ENCODE results near the gene ANKFY1. TPM values are rescaled to one million over a fixed set of nuclear protein-coding genes. Genes with fewer than 3 reads are reported as not detected.
A peak's percentile ranks its signal among the peaks of the same experiment; 100 is the strongest.

ANKFY1 gene
- total RNA-seq, 1 experiment from 2014 or later = 46.8 TPM

DNA sequence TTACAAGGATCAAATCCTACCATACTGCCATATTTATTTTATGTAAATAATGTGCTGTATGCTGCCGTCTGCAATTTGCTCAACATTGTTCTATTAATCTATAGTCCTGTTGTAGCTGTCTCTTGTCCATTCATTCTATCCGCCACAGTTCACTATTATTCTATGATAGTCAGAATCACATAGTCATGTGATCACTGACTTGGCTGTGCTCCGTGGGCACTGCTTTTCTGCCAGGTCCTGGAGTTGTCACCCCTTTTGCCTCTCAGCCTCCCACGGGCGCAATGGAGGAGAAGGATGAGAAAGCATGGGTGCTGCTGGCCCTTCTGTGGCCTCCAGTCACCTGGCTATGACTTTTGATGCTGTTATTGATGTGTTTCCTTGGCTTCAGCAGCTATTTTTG, 37.3 kb upstream of the ANKFY1 start (continued):
- TF ChIP-seq, protein P1, sequence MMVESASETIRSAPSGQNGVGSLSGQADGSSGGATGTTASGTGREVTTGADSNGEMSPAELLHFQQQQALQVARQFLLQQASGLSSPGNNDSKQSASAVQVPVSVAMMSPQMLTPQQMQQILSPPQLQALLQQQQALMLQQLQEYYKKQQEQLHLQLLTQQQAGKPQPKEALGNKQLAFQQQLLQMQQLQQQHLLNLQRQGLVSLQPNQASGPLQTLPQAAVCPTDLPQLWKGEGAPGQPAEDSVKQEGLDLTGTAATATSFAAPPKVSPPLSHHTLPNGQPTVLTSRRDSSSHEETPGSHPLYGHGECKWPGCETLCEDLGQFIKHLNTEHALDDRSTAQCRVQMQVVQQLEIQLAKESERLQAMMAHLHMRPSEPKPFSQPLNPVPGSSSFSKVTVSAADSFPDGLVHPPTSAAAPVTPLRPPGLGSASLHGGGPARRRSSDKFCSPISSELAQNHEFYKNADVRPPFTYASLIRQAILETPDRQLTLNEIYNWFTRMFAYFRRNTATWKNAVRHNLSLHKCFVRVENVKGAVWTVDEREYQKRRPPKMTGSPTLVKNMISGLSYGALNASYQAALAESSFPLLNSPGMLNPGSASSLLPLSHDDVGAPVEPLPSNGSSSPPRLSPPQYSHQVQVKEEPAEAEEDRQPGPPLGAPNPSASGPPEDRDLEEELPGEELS (CRISPR knock-in tag; IDR thresholded peaks at IDR 0.05) = no peak
- TF ChIP-seq, protein P2, sequence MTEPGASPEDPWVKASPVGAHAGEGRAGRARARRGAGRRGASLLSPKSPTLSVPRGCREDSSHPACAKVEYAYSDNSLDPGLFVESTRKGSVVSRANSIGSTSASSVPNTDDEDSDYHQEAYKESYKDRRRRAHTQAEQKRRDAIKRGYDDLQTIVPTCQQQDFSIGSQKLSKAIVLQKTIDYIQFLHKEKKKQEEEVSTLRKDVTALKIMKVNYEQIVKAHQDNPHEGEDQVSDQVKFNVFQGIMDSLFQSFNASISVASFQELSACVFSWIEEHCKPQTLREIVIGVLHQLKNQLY (CRISPR knock-in tag; IDR thresholded peaks at IDR 0.05) = no peak
- TF ChIP-seq NFE2L1 (CRISPR knock-in tag; IDR thresholded peaks at IDR 0.05) (no peak), ELF4 (CRISPR knock-in tag; IDR thresholded peaks at IDR 0.05; ENCODE audit: low read depth) (no peak)

DNA sequence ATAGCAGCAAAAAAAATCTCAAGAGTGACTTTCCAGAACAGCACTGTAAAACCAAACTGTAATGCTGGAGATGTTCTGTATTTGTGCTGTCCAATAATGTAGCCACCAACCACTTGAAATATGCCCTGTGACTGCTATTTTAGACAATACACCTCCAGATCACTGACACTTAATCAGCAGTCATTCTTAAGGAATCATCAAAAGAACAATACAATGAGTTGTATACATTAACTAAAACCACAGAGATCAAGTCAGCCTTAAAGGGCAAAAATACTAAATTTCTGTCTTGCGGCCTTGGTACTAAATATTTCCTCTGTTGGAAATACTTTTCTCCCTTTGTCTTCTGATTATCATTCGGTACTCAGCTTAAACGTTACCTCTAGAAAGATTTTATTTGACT, 33.6 kb upstream of the ANKFY1 start:
- POLR2A ChIA-PET = interaction anchor here (0.6 kb wide), 1 partner anchor 241 kb away, joined by 3 read pairs; no protein-coding TSS in a partner anchor
- H3K27ac Mint-ChIP-seq = peak overlapping the region; percentile 61

DNA sequence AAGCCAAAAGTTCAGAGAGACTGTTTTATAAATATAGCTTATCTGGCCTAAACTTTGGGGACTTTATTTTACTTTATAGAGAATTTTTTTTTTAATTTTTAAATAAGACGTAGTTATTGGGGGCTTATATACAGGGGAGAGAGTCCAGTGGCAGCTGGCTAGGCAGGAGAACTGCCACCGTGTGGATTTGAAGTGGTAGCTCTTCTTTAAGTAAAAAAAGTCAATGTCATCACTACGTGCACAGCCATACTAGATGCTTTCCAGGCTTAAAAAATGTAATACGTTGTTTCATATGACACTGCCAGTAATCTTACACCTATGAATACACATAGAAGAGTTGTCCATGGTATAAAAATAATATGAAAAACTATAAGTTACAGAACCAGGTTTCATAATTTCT, 31.9 kb upstream of the ANKFY1 start:
- ChIA-PET POLR2A (no interaction called here), CTCF (interaction anchor here (1.8 to 2.0 kb wide), 2 partner anchors 80 to 95 kb away, joined by 5 to 7 read pairs; no protein-coding TSS in a partner anchor)
- ATAC-seq (no peak), DNase-seq (ENCODE audit: low spot score) (no peak)
- Mint-ChIP-seq H3K4me3 (no peak overlapping the region), H3K9me3 (no peaks in the 10 kb centered on the region), H3K27ac (no peak overlapping the region), H3K4me1 (peaks cover 22% of the 10 kb centered on the region), H3K27me3 (ENCODE audit: low read depth) (no peaks in the 10 kb centered on the region), H3K36me3 (peaks cover 38% of the 10 kb centered on the region)
- TF ChIP-seq, protein P3, sequence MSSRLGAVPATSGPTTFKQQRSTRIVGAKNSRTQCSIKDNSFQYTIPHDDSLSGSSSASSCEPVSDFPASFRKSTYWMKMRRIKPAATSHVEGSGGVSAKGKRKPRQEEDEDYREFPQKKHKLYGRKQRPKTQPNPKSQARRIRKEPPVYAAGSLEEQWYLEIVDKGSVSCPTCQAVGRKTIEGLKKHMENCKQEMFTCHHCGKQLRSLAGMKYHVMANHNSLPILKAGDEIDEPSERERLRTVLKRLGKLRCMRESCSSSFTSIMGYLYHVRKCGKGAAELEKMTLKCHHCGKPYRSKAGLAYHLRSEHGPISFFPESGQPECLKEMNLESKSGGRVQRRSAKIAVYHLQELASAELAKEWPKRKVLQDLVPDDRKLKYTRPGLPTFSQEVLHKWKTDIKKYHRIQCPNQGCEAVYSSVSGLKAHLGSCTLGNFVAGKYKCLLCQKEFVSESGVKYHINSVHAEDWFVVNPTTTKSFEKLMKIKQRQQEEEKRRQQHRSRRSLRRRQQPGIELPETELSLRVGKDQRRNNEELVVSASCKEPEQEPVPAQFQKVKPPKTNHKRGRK (CRISPR knock-in tag; IDR thresholded peaks at IDR 0.05; ENCODE audit: borderline replicate concordance) = no peak
- TF ChIP-seq, protein P4, sequence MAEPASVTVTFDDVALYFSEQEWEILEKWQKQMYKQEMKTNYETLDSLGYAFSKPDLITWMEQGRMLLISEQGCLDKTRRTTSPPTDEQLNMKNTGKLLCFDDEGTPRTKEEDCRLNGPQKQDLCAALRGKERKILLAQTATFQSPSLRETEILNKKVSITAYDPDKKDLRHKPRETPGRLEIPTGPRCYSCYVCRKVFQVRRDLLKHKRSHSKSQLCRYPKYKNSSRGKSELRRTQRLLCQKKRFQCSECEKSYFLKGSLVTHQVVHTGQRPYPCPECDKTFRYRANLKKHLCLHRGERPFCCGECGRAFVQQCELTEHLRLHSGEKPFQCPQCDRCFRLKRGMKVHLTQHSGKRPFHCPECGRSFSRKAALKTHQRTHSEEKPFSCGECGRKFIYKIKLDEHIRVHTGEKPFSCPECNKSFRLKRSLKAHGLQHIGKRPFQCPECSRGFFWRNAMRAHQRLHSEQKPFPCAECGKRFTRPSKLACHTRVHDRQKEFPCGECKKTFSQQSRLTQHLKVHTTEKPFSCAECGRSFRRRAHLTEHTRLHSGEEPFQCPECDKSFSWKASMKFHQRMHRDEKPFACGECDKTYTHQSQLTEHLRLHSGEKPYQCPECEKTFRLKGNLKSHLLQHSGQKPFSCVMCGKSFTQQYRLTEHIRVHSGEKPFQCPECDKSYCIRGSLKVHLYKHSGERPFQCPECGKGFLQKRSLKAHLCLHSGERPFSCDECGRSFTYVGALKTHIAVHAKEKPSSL (CRISPR knock-in tag; conservative IDR thresholded peaks at IDR 0.05) = no peak
- no peak for TF ChIP-seq ZNF416 (CRISPR knock-in tag; IDR thresholded peaks at IDR 0.05)
- TF ChIP-seq, protein P5, sequence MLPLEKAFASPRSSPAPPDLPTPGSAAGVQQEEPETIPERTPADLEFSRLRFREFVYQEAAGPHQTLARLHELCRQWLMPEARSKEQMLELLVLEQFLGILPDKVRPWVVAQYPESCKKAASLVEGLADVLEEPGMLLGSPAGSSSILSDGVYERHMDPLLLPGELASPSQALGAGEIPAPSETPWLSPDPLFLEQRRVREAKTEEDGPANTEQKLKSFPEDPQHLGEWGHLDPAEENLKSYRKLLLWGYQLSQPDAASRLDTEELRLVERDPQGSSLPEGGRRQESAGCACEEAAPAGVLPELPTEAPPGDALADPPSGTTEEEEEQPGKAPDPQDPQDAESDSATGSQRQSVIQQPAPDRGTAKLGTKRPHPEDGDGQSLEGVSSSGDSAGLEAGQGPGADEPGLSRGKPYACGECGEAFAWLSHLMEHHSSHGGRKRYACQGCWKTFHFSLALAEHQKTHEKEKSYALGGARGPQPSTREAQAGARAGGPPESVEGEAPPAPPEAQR (CRISPR knock-in tag; IDR thresholded peaks at IDR 0.05) = no peak
- TF ChIP-seq ELF4 (CRISPR knock-in tag; IDR thresholded peaks at IDR 0.05; ENCODE audit: low read depth) = no peak
- TF ChIP-seq, protein P6, sequence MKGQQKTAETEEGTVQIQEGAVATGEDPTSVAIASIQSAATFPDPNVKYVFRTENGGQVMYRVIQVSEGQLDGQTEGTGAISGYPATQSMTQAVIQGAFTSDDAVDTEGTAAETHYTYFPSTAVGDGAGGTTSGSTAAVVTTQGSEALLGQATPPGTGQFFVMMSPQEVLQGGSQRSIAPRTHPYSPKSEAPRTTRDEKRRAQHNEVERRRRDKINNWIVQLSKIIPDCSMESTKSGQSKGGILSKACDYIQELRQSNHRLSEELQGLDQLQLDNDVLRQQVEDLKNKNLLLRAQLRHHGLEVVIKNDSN (CRISPR knock-in tag; IDR thresholded peaks at IDR 0.05) = no peak
- TF ChIP-seq, protein P1 (CRISPR knock-in tag; IDR thresholded peaks at IDR 0.05) = no peak

More for the DNA sequence above, 33.6 kb upstream of the ANKFY1 start:
- ATAC-seq (no peak), DNase-seq (ENCODE audit: low spot score) (no peak)
- TF ChIP-seq, protein P7, sequence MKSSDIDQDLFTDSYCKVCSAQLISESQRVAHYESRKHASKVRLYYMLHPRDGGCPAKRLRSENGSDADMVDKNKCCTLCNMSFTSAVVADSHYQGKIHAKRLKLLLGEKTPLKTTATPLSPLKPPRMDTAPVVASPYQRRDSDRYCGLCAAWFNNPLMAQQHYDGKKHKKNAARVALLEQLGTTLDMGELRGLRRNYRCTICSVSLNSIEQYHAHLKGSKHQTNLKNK (CRISPR knock-in tag; IDR thresholded peaks at IDR 0.05) = no peak
- TF ChIP-seq, protein P8, sequence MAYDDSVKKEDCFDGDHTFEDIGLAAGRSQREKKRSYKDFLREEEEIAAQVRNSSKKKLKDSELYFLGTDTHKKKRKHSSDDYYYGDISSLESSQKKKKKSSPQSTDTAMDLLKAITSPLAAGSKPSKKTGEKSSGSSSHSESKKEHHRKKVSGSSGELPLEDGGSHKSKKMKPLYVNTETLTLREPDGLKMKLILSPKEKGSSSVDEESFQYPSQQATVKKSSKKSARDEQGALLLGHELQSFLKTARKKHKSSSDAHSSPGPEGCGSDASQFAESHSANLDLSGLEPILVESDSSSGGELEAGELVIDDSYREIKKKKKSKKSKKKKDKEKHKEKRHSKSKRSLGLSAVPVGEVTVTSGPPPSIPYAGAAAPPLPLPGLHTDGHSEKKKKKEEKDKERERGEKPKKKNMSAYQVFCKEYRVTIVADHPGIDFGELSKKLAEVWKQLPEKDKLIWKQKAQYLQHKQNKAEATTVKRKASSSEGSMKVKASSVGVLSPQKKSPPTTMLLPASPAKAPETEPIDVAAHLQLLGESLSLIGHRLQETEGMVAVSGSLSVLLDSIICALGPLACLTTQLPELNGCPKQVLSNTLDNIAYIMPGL (CRISPR knock-in tag; IDR thresholded peaks at IDR 0.05) = no peak
- TF ChIP-seq RELA (CRISPR knock-in tag; IDR thresholded peaks at IDR 0.05; ENCODE audit: borderline replicate concordance) (no peak), CREB1 (CRISPR knock-in tag; IDR thresholded peaks at IDR 0.05) (no peak)
- TF ChIP-seq, protein P9, sequence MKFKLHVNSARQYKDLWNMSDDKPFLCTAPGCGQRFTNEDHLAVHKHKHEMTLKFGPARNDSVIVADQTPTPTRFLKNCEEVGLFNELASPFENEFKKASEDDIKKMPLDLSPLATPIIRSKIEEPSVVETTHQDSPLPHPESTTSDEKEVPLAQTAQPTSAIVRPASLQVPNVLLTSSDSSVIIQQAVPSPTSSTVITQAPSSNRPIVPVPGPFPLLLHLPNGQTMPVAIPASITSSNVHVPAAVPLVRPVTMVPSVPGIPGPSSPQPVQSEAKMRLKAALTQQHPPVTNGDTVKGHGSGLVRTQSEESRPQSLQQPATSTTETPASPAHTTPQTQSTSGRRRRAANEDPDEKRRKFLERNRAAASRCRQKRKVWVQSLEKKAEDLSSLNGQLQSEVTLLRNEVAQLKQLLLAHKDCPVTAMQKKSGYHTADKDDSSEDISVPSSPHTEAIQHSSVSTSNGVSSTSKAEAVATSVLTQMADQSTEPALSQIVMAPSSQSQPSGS (CRISPR knock-in tag; IDR thresholded peaks at IDR 0.05; ENCODE audit: borderline replicate concordance, low read depth) = no peak
- H3K4me3 Mint-ChIP-seq = no peak overlapping the region
- H3K4me1 Mint-ChIP-seq = peaks cover 22% of the 10 kb centered on the region
- no peaks in the 10 kb centered on the region for H3K9me3 Mint-ChIP-seq
- CTCF ChIA-PET = no interaction called here
- peaks cover 47% of the 10 kb centered on the region for H3K36me3 Mint-ChIP-seq
- H3K27me3 Mint-ChIP-seq (ENCODE audit: low read depth) = no peaks in the 10 kb centered on the region
